C4-2B (cell line): ENCODE measurements around the gene CNRIP1.
"Not testable (repeated sequence)": the region's sequence is repeated elsewhere in the genome, so short reads cannot be mapped to it uniquely, and the experiment has no call there.

Experiments
- H3K27ac ChIP-seq: fragments of 450-650 bp; 2 replicates; pipeline ENCODE4 v1.5.1; 2017
- ZFX ChIP-seq: fragments of 450-650 bp; IDR thresholded peaks from 2 replicates; pipeline ENCODE4 v1.6.1; 2017
- TF ChIP-seq, protein P1 (sequence below): fragments of 450-650 bp; conservative IDR thresholded peaks from 2 replicates; pipeline ENCODE4 v1.5.1; 2017; ENCODE audit warnings: mild to moderate bottlenecking

CNRIP1 gene

DNA sequence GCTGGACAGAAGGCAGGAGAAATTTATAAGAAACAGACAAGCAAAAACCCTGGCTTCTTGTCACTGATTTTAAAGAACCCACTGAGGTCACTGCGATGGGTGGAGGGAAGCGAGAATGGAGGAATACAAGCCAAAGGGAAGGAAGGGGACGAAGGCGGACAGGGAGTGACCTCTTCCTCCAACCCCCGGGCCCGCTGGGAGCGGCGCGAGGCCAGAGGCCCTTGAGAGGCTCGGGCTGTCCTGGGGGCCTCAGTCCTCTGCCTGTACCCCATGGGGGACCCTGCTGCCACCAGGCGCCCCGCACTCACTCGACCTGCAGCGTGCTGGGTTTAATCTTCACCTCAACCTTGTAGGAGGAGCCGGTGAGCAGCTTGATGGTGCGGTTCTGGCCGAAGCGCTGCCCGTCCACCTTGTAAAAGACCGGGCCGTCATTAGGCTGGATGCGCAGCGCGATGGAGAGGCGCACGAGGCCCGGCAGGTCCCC, 793 bp downstream of the CNRIP1 start:
- TF ChIP-seq ZFX = no peak
- TF ChIP-seq, protein P1, sequence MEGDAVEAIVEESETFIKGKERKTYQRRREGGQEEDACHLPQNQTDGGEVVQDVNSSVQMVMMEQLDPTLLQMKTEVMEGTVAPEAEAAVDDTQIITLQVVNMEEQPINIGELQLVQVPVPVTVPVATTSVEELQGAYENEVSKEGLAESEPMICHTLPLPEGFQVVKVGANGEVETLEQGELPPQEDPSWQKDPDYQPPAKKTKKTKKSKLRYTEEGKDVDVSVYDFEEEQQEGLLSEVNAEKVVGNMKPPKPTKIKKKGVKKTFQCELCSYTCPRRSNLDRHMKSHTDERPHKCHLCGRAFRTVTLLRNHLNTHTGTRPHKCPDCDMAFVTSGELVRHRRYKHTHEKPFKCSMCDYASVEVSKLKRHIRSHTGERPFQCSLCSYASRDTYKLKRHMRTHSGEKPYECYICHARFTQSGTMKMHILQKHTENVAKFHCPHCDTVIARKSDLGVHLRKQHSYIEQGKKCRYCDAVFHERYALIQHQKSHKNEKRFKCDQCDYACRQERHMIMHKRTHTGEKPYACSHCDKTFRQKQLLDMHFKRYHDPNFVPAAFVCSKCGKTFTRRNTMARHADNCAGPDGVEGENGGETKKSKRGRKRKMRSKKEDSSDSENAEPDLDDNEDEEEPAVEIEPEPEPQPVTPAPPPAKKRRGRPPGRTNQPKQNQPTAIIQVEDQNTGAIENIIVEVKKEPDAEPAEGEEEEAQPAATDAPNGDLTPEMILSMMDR = no peak
- no peak overlapping the region for H3K27ac ChIP-seq

DNA sequence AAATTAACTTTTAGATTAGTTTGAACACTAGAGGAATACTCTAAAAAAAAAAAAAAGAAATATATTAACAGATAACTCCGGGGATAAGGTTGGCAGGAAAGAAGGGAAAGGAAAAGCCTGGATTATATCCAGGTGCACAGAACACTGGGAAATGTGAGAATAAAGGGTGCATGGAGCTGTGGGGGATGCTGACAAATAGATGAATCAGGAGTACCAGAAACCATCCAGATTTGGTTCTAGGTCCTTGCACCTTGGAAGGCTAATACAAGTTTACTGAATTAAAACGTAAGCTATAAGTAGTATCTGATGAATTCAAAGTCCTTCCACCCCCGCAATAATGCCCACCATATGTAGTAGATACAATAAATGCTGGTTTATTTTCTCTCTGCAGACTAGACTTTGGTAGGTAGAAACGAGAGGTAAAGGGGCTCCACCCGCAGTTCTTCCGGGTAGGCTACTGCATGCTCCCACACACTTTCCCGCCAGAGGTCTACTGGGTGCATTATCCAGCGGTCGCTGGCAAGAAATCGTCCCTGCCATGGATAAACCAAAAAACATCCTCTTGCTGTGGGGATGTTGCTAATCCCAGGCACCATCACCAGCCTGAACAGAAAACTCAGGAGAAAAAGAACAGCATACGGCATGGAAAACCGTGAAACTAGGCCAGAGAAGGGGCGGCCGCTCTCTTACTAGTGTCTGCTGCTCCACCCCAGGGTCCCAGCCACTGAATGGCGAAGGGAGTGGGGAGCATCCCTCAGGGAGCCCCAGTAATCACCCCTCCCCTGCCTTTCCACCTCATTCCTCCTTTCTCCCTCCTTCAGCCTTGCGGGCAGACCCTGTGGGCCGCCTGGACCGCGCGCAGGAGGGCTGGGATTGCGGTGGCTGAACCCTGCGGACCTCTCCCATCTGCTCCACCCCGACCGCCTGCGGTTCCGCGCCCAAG, 1.5 kb downstream of the CNRIP1 start:
- TF ChIP-seq, protein P1 = no peak
- TF ChIP-seq ZFX = no peak
- no peak overlapping the region for H3K27ac ChIP-seq

DNA sequence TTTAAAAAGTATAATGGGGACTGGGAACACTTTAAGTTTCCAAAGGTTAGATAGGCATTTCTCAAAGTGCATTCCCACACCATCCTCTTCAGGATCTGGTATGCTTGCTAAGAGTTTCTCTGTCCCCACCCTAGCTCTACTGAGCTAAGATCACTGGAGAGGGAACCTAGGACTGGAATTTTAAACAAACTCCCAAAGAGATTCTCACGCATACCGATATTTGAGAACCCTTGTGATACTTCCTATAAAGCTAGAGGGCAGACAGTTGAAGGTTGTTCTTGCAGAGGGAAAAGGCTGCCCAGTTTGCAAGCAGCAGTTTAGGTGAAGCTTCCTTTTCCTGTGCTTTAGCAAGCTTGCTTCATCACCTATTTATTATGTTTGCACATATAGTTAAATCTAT, 3.6 kb downstream of the CNRIP1 start:
- H3K27ac ChIP-seq = no peak overlapping the region
- TF ChIP-seq, protein P1 = no peak
- no peak for TF ChIP-seq ZFX

DNA sequence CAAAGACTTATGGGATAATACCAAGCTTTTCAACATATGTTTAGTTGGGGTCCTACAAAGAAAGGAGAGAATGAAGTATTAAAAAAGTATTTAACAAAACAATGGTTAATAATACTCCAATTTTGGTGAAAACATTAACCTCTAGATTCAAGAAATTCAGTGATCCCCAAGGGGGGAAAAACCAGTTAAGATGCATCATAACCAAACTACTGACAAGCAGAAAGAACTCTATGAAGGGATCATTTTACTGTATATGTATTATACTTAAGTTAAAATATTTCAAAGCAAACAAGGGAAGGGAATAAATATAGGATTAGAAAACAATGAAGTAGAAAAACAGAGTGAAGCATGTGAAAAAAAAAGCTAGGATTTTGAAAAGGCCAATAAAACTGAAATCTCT, 8.7 kb downstream of the CNRIP1 start:
- no peak for TF ChIP-seq ZFX
- TF ChIP-seq, protein P1 = no peak
- no peak overlapping the region for H3K27ac ChIP-seq

DNA sequence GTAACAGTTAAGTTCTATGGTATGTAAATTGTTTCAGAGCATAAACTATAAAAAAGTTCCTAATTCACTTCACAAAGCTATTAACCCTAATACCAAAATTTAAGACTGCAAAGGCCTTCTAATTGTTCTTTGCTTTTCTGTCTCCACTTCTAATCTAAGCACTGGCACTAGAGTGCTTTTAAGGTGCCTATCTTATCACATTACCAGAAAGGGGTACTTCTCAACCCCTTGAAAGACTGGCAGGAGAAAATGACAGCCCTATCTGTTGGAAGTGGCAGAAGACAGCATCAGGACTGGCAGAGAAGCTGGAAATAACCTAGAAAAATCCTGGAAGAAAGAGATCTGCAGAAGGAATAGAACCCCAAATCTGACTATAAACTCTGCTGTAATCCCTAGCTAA, 10.3 kb downstream of the CNRIP1 start:
- H3K27ac ChIP-seq = no peak overlapping the region
- TF ChIP-seq, protein P1 = no peak
- no peak for TF ChIP-seq ZFX

DNA sequence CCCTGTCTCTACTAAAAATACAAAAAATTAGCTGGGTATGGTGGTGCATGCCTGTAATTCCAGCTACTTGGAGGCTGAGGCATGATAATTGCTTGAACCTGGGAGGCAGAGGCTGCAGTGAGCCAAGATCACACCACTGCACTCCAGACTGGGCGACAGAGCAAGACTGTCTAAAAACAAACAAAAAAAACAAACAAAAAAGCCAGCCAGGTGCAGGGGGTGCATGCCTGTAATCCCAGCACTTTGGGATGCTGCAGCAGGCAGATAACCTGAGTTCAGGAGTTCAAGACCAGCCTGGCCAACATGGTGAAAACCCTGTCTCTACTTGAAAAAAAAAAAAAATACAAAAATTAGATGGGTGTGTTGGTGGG, 15.9 kb downstream of the CNRIP1 start:
- H3K27ac ChIP-seq = not testable (repeated sequence)

DNA sequence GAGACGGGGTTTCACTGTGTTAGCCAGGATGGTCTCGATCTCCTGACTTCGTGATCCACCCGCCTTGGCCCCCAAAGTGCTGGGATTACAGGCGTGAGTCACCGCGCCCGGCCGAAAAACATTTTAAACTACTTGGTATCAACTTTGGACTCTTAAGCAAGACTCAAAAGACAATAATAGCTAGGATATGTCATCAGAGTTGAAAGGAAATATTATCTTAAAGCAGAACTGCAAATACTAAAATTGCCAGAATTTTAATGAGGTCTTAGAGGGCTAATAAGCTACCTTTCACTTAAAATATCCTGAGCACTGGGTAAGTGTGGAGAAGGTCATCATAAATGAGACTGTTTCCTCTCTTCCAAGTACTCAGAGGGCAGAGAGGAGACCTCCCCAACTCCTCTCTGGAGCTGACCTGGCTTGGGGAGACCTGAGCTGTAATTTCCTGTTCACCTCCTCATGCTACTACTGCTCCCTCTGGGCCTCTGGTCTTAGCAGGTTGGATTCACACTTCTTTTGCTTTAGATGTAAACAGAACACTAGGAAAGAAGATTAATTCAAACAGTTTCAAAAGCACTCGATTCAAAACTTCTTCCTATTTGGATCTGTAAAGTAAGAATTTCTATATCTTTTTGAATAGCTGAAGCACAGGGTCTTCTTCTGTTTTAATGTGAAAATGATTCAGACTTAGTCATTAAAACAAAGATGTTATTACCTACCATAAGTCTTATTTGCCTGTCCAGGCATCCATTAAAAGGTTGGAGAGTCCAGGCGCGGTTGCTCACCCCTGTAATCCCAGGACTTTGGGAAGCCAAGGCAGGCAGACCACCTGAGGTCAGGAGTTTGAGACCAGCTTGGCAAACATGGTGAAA, 16.5 kb downstream of the CNRIP1 start:
- no peak for TF ChIP-seq ZFX
- TF ChIP-seq, protein P1 = no peak
- no peak overlapping the region for H3K27ac ChIP-seq
